MCF 10A (cell line): ENCODE data around the gene TBATA. TPM values are rescaled to one million over a fixed set of nuclear protein-coding genes. Genes with fewer than 3 reads are reported as not detected.

Experiments used
- BruUV-seq: library from RNA; stranded (reverse); fragments of 400-500 nt; replicated peaks from 2 replicates; lab custom pipeline; 2021; lab: Mats Ljungman, UMichigan
- CTCF ChIA-PET: fragments of 300-600 bp; sonication (Branson Sonifier 250); formaldehyde crosslinking; extraction: SDS; loops from one replicate; lab custom pipeline; 2021; ENCODE audit warnings: antibody characterized with exemption, inconsistent platforms; lab: Yijun Ruan, JAX
- POLR2A ChIA-PET: fragments of 300-600, 350-650 bp; sonication (Branson Sonifier 250); formaldehyde crosslinking; extraction: SDS; loops from one replicate; lab custom pipeline; 2020; ENCODE audit warnings: antibody characterized with exemption, inconsistent platforms; lab: Yijun Ruan, JAX
- DNase-seq: peaks from one replicate; pipeline ENCODE4 v3.0.0-alpha.2; 2018; ENCODE audit not compliant: unreplicated experiment
- H3K27ac Mint-ChIP-seq: one replicate; pipeline ENCODE4 v1.8.0; 2022; ENCODE audit warnings: mild to moderate bottlenecking, low read depth, mixed read lengths; ENCODE audit not compliant: unreplicated experiment
- H3K27me3 Mint-ChIP-seq: one replicate; pipeline ENCODE4 v1.8.0; 2022; ENCODE audit warnings: mixed read lengths; ENCODE audit not compliant: insufficient read depth, unreplicated experiment
- H3K36me3 Mint-ChIP-seq: one replicate; pipeline ENCODE4 v1.8.0; 2022; ENCODE audit warnings: mild to moderate bottlenecking, moderate library complexity, mixed read lengths; ENCODE audit not compliant: insufficient read depth, unreplicated experiment
- H3K4me1 Mint-ChIP-seq: one replicate; pipeline ENCODE4 v1.8.0; 2022; ENCODE audit warnings: mixed read lengths; ENCODE audit not compliant: insufficient read depth, unreplicated experiment
- H3K4me3 Mint-ChIP-seq: one replicate; pipeline ENCODE4 v1.8.0; 2022; ENCODE audit warnings: mild to moderate bottlenecking, moderate library complexity, mixed read lengths; ENCODE audit not compliant: unreplicated experiment
- H3K9me3 Mint-ChIP-seq: one replicate; pipeline ENCODE4 v1.8.0; 2022; ENCODE audit warnings: mixed read lengths; ENCODE audit not compliant: unreplicated experiment
- intact Hi-C: fragments of 100-400 bp; cut with micrococcal nuclease; formaldehyde crosslinking; loops from 2 replicates; pipeline ENCODE4 v1.14.1; 2022
- total RNA-seq: library from RNA; stranded (reverse); gene quantifications from 2 replicates; pipeline ENCODE4 v1.2.3, GENCODE V29; 2022
- TF ChIP-seq, protein P1 (sequence below): fragments of 200-600 bp; IDR thresholded peaks from one replicate; pipeline ENCODE4 v1.8.0; 2022; ENCODE audit warnings: antibody characterized with exemption, mild to moderate bottlenecking; ENCODE audit not compliant: unreplicated experiment

TBATA gene
- total RNA-seq, 1 experiment from 2014 or later, result not detected

DNA sequence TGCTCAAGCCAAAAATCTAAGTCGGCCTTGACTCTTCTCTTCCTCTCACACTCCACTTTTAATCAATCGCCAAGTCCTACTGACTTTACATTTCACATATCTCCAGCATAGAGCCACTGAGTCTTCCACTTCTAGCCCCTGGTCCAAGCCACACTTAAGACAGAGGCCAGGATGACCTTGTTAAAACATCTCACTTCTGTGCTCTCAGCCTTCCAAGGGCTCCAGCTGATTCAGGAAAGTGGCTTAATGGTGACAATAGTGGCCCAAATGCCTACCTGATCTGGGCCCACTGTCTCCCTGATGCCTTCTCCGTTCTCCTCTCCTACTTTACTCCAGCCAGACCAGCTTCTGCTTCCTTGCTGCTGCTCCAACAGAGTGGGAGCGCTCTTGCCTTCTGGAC lies 4.4 kb downstream of the TBATA start:
- intact Hi-C loops, result no loop called here
- Mint-ChIP-seq H3K4me1 (no peaks in the 10 kb centered on the region), H3K36me3 (no peaks in the 10 kb centered on the region), H3K27ac (no peak overlapping the region), H3K27me3 (no peaks in the 10 kb centered on the region), H3K9me3 (no peaks in the 10 kb centered on the region), H3K4me3 (no peak overlapping the region)
- DNase-seq, result no peak
- TF ChIP-seq, protein P1, sequence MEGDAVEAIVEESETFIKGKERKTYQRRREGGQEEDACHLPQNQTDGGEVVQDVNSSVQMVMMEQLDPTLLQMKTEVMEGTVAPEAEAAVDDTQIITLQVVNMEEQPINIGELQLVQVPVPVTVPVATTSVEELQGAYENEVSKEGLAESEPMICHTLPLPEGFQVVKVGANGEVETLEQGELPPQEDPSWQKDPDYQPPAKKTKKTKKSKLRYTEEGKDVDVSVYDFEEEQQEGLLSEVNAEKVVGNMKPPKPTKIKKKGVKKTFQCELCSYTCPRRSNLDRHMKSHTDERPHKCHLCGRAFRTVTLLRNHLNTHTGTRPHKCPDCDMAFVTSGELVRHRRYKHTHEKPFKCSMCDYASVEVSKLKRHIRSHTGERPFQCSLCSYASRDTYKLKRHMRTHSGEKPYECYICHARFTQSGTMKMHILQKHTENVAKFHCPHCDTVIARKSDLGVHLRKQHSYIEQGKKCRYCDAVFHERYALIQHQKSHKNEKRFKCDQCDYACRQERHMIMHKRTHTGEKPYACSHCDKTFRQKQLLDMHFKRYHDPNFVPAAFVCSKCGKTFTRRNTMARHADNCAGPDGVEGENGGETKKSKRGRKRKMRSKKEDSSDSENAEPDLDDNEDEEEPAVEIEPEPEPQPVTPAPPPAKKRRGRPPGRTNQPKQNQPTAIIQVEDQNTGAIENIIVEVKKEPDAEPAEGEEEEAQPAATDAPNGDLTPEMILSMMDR, result no peak
- CTCF ChIA-PET, result no interaction called here
- POLR2A ChIA-PET, result no interaction called here
- no TSS peak for BruUV-seq

DNA sequence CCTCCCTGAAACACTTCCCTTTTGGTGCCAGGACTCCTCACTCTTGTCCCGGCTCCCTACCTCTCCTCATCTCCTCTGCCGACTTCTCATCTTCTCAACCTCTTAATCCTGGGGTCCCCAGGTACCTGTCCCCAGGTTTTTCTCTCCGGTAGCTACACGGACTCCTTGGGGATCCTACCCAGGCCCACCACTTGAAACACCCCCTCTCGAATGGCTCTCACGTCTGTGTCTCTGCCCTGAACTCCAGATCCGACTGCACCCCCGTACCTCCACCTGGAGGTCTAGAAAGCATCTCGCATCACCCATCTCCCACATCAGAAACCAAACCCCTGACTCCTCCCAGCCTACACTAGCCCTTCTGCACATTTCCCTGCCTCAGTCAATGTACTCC lies 4.8 kb downstream of the TBATA start:
- TF ChIP-seq, protein P1, result no peak
- no peaks in the 10 kb centered on the region for H3K36me3 Mint-ChIP-seq
- H3K4me3 Mint-ChIP-seq, result no peak overlapping the region
- ChIA-PET CTCF (interaction anchor here (0.7 kb wide), 1 partner anchor 1557 kb away, joined by 4 read pairs; no protein-coding TSS in a partner anchor), POLR2A (interaction anchor here (0.7 kb wide), 1 partner anchor 52 kb away, joined by 3 read pairs; no protein-coding TSS in a partner anchor)
- intact Hi-C loops, result no loop called here
- H3K27ac Mint-ChIP-seq, result no peak overlapping the region
- H3K4me1 Mint-ChIP-seq, result no peaks in the 10 kb centered on the region
- H3K27me3 Mint-ChIP-seq, result no peaks in the 10 kb centered on the region
- no peak for DNase-seq
- no TSS peak for BruUV-seq
- no peaks in the 10 kb centered on the region for H3K9me3 Mint-ChIP-seq

DNA sequence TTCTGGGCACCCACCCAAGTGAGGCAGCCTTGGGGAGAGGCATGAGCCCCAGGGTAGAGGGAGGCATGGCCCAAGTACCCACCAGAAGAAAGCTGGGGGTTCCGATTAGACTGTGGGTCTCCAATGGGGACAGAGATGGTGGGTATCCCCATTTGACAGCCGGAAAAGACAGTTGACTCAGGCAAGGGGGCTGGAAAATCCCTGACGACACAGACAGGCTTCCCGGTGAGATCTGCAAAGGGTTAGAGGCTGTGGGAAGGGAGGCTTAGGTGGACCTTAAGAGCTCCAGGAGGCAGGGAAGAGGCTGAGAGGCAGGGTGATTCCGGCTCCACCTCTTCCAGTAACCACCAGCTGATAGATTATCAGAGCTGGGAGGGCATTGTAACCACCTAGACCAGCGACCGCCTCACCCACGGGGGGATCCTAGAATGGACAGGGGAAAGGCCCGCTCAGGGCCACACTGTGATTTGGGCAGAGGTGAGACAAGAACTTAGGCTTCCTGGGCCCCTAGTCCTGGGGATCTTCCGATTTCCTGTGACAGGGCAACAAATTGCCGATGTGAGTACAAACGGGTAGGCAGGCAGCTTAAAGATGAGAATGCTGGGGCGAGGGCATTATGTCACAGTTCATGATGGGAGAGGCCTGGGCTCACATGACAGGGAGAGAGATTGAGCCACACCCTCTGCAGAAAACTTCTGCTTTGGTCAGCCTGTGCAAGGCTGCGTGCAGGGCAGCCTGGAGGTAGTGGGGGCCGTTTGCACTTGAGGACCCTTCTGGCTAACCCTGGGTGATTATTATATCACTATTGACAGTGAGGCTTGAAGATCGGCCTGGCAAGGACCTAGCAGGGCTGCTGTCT lies 5.4 kb downstream of the TBATA start:
- intact Hi-C loops, result no loop called here
- no peak overlapping the region for H3K27ac Mint-ChIP-seq
- H3K4me1 Mint-ChIP-seq, result peaks cover 3% of the 10 kb centered on the region
- TF ChIP-seq, protein P1, result no peak
- no TSS peak for BruUV-seq
- DNase-seq, result no peak
- no peaks in the 10 kb centered on the region for H3K27me3 Mint-ChIP-seq
- CTCF ChIA-PET, result interaction anchor here (0.7 kb wide), 1 partner anchor 1558 kb away, joined by 4 read pairs; no protein-coding TSS in a partner anchor
- H3K36me3 Mint-ChIP-seq, result no peaks in the 10 kb centered on the region
- H3K9me3 Mint-ChIP-seq, result no peaks in the 10 kb centered on the region
- no peak overlapping the region for H3K4me3 Mint-ChIP-seq
- POLR2A ChIA-PET, result interaction anchor here (0.7 kb wide), 1 partner anchor 52 kb away, joined by 3 read pairs; no protein-coding TSS in a partner anchor

DNA sequence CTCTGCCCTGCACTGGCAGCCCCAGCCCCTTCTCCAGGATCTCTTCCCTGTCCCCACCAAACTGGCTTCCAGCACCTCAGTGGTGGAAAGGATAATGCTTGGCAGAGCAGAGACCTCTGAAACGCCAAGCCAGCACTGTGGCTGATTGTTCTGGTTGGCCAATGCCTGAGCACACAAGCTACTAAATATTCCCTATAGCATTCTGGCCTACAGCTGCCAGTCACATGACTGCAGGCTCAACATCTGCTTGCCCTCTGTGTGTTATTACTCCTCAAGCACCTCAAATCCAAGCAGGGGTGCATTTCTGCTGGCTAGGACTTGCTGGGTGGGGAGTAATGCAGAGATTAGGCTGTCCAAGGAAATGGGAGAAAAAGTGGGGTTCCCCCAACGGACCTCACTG lies 6.1 kb downstream of the TBATA start:
- no peak for DNase-seq
- no peaks in the 10 kb centered on the region for H3K9me3 Mint-ChIP-seq
- no TSS peak for BruUV-seq
- H3K27ac Mint-ChIP-seq, result no peak overlapping the region
- TF ChIP-seq, protein P1, result no peak
- no peak overlapping the region for H3K4me3 Mint-ChIP-seq
- H3K4me1 Mint-ChIP-seq, result peaks cover 6% of the 10 kb centered on the region
- no peaks in the 10 kb centered on the region for H3K27me3 Mint-ChIP-seq
- intact Hi-C loops, result no loop called here
- POLR2A ChIA-PET, result no interaction called here
- CTCF ChIA-PET, result interaction anchor here (0.6 kb wide), 1 partner anchor 20 kb away, joined by 3 read pairs; no protein-coding TSS in a partner anchor
- no peaks in the 10 kb centered on the region for H3K36me3 Mint-ChIP-seq
